ENCODE measurements around the gene TMCC3. TPM values are rescaled to one million over a fixed set of nuclear protein-coding genes. Genes with fewer than 3 reads are reported as not detected.
A peak's percentile ranks its signal among the peaks of the same experiment; 100 is the strongest.

Gene TMCC3
- total and polyA plus RNA-seq, 2 of the 13 experiments (the other 11 are each of a cell fraction or from before 2014, with no cell fraction given), result not detected

DNA sequence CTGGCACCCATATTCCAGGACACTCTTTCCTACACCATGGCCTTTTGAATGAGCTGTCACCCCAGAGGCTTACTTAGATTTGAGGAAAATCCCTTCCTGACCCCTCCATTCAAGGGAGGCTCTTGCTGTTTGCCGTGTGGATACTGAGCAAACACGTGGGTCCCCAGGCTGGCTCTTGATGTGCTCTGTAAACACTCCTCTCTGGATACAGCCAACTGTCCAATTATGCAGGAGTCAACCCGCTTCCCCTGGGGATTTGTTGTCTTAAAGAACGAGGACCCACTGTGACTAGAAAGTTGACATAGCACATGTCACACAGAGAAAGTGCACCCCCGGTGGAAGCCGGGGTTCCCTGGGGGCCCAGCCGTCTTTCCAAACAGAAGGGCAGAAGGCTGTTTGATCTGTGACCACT is 114.8 kb downstream of the TMCC3 start (continued):
- TF ChIP-seq EED (CRISPR knock-in tag; IDR thresholded peaks at IDR 0.05), result no peak
- TF ChIP-seq EZH2 (conservative IDR thresholded peaks at IDR 0.05; ENCODE audit: low read depth, low read length), result no peak
- TF ChIP-seq TAF15 (IDR thresholded peaks at IDR 0.05; ENCODE audit: low read depth, low read length, poor library complexity, severe bottlenecking), result no peak
- TF ChIP-seq NFYC (CRISPR knock-in tag; IDR thresholded peaks at IDR 0.05), result no peak
- TF ChIP-seq GTF2F1 (IDR thresholded peaks at IDR 0.05; ENCODE audit: low read length), result no peak
- TF ChIP-seq YEATS2 (CRISPR knock-in tag; IDR thresholded peaks at IDR 0.05; ENCODE audit: borderline replicate concordance), result no peak
- TF ChIP-seq TARDBP (CRISPR knock-in tag; IDR thresholded peaks at IDR 0.05), result 0 out of 2 replicates have a peak, but pooled peaks have one; percentile 46
- TF ChIP-seq, protein P1, sequence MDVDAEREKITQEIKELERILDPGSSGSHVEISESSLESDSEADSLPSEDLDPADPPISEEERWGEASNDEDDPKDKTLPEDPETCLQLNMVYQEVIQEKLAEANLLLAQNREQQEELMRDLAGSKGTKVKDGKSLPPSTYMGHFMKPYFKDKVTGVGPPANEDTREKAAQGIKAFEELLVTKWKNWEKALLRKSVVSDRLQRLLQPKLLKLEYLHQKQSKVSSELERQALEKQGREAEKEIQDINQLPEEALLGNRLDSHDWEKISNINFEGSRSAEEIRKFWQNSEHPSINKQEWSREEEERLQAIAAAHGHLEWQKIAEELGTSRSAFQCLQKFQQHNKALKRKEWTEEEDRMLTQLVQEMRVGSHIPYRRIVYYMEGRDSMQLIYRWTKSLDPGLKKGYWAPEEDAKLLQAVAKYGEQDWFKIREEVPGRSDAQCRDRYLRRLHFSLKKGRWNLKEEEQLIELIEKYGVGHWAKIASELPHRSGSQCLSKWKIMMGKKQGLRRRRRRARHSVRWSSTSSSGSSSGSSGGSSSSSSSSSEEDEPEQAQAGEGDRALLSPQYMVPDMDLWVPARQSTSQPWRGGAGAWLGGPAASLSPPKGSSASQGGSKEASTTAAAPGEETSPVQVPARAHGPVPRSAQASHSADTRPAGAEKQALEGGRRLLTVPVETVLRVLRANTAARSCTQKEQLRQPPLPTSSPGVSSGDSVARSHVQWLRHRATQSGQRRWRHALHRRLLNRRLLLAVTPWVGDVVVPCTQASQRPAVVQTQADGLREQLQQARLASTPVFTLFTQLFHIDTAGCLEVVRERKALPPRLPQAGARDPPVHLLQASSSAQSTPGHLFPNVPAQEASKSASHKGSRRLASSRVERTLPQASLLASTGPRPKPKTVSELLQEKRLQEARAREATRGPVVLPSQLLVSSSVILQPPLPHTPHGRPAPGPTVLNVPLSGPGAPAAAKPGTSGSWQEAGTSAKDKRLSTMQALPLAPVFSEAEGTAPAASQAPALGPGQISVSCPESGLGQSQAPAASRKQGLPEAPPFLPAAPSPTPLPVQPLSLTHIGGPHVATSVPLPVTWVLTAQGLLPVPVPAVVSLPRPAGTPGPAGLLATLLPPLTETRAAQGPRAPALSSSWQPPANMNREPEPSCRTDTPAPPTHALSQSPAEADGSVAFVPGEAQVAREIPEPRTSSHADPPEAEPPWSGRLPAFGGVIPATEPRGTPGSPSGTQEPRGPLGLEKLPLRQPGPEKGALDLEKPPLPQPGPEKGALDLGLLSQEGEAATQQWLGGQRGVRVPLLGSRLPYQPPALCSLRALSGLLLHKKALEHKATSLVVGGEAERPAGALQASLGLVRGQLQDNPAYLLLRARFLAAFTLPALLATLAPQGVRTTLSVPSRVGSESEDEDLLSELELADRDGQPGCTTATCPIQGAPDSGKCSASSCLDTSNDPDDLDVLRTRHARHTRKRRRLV (CRISPR knock-in tag; IDR thresholded peaks at IDR 0.05), result no peak
- no peak for TF ChIP-seq CEBPB (IDR thresholded peaks at IDR 0.05; ENCODE audit: borderline replicate concordance, low read depth, low read length)
- TF ChIP-seq PCBP1 (IDR thresholded peaks at IDR 0.05; ENCODE audit: borderline replicate concordance, low read depth, low read length), result no peak
- no peak for TF ChIP-seq FOXP1 (IDR thresholded peaks at IDR 0.05)
- peak; percentile 76 for TF ChIP-seq FOXP1 (CRISPR knock-in tag; IDR thresholded peaks at IDR 0.05)
- TF ChIP-seq SOX6 (IDR thresholded peaks at IDR 0.05), result no peak
- TF ChIP-seq SOX6 (CRISPR knock-in tag; IDR thresholded peaks at IDR 0.05), result 0 out of 2 replicates have a peak, but pooled peaks have one; percentile 27
- no peak for TF ChIP-seq SSRP1 (CRISPR knock-in tag; IDR thresholded peaks at IDR 0.05)
- TF ChIP-seq ZNF577 (CRISPR knock-in tag; IDR thresholded peaks at IDR 0.05; ENCODE audit: borderline replicate concordance, low read depth), result no peak
- peak; percentile 78 for TF ChIP-seq GFI1 (CRISPR knock-in tag; IDR thresholded peaks at IDR 0.05; ENCODE audit: borderline replicate concordance)
- TF ChIP-seq POGZ (CRISPR knock-in tag; IDR thresholded peaks at IDR 0.05), result peak; percentile 38; the same call in 1 of the 2 replicates
- peak; percentile 42; the same call in 1 of the 2 replicates for TF ChIP-seq NCOA2 (CRISPR knock-in tag; IDR thresholded peaks at IDR 0.05)
- no peak for TF ChIP-seq BORCS8-MEF2B (CRISPR knock-in tag; IDR thresholded peaks at IDR 0.05)
- TF ChIP-seq, protein P2, sequence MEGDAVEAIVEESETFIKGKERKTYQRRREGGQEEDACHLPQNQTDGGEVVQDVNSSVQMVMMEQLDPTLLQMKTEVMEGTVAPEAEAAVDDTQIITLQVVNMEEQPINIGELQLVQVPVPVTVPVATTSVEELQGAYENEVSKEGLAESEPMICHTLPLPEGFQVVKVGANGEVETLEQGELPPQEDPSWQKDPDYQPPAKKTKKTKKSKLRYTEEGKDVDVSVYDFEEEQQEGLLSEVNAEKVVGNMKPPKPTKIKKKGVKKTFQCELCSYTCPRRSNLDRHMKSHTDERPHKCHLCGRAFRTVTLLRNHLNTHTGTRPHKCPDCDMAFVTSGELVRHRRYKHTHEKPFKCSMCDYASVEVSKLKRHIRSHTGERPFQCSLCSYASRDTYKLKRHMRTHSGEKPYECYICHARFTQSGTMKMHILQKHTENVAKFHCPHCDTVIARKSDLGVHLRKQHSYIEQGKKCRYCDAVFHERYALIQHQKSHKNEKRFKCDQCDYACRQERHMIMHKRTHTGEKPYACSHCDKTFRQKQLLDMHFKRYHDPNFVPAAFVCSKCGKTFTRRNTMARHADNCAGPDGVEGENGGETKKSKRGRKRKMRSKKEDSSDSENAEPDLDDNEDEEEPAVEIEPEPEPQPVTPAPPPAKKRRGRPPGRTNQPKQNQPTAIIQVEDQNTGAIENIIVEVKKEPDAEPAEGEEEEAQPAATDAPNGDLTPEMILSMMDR (CRISPR knock-in tag; IDR thresholded peaks at IDR 0.05), result 0 out of 2 replicates have a peak, but pooled peaks have one; percentile 6
- TF ChIP-seq MAZ (IDR thresholded peaks at IDR 0.05; ENCODE audit: borderline replicate concordance, low read depth, low read length), result no peak
- TF ChIP-seq MAZ (CRISPR knock-in tag; IDR thresholded peaks at IDR 0.05; ENCODE audit: low read depth), result no peak
- TF ChIP-seq ZNF644 (CRISPR knock-in tag; IDR thresholded peaks at IDR 0.05; ENCODE audit: low read depth), result 0 out of 2 replicates have a peak, but pooled peaks have one; percentile 32
- TF ChIP-seq ZC3H13 (CRISPR knock-in tag; IDR thresholded peaks at IDR 0.05), result no peak
- no peak for TF ChIP-seq ZNF207 (IDR thresholded peaks at IDR 0.05; ENCODE audit: borderline replicate concordance)
- TF ChIP-seq ZNF121 (CRISPR knock-in tag; IDR thresholded peaks at IDR 0.05), result no peak
- TF ChIP-seq NONO (IDR thresholded peaks at IDR 0.05), result no peak
- no peak for TF ChIP-seq NONO (CRISPR knock-in tag; conservative IDR thresholded peaks at IDR 0.05)
